ENCODE data around the gene SEPTIN12. TPM values are rescaled to one million over a fixed set of nuclear protein-coding genes. Genes with fewer than 3 reads are reported as not detected.

Gene SEPTIN12
- total and polyA plus RNA-seq, 2 experiments from 2014 or later = not detected

- H3K79me2 ChIP-seq (replicated peaks; ENCODE audit: insufficient read depth) = no peaks in the 10 kb centered on the region
- H3K9me2 ChIP-seq (ENCODE audit: insufficient read depth) = no peaks in the 10 kb centered on the region
- no peaks in the 10 kb centered on the region for H3K27me3 ChIP-seq (ENCODE audit: insufficient read depth)
- no peak for TF ChIP-seq REST (IDR thresholded peaks at IDR 0.05; ENCODE audit: unreplicated experiment)
- TF ChIP-seq CTCF (conservative IDR thresholded peaks at IDR 0.05; ENCODE audit: low read depth in 2 of 2) = no peak
- no peak for TF ChIP-seq STAT1 (IDR thresholded peaks at IDR 0.05; ENCODE audit: unreplicated experiment)
- no peak for TF ChIP-seq ZNF462 (CRISPR knock-in tag; IDR thresholded peaks at IDR 0.05)
- no peak for TF ChIP-seq ZNF331 (CRISPR knock-in tag; IDR thresholded peaks at IDR 0.05; ENCODE audit: low read depth)
- TF ChIP-seq NANOG (IDR thresholded peaks at IDR 0.05; ENCODE audit: borderline replicate concordance) = no peak
- no peak for TF ChIP-seq EZH2phosphoT487 (IDR thresholded peaks at IDR 0.05; ENCODE audit: unreplicated experiment)
- no peak for TF ChIP-seq ZNF114 (CRISPR knock-in tag; IDR thresholded peaks at IDR 0.05)
- Mint-ChIP-seq H3K4me3 (no peak overlapping the region; the same call in 2 of the 3 replicates), H3K27ac (no peak overlapping the region), H3K36me3 (ENCODE audit: low read depth) (peaks cover 7% of the 10 kb centered on the region; the same call in 2 of the 3 replicates), H3K9me3 (no peaks in the 10 kb centered on the region), H3K4me1 (peaks cover 21% of the 10 kb centered on the region), H3K27me3 (ENCODE audit: insufficient read depth, low read depth, poor library complexity) (peaks cover 12% of the 10 kb centered on the region)
- H3K4me3 ChIP-seq = no peak overlapping the region
- H2AFZ ChIP-seq = no peak overlapping the region
- no peak overlapping the region for H3K27ac ChIP-seq (ENCODE audit: low read depth)
- H4K20me1 ChIP-seq (replicated peaks; ENCODE audit: insufficient read depth) = no peaks in the 10 kb centered on the region
- H3K4me1 ChIP-seq (ENCODE audit: insufficient read depth) = peaks cover 24% of the 10 kb centered on the region; the same call in 1 of the 2 replicates
- ATAC-seq (no peak), DNase-seq (ENCODE audit: low spot score) (no peak)
- H3F3A ChIP-seq (replicated peaks; ENCODE audit: low read depth) = peaks cover 14% of the 10 kb centered on the region; the same call in 1 of the 2 replicates
- no peak overlapping the region for H3K4me2 ChIP-seq
- H3K36me3 ChIP-seq (ENCODE audit: insufficient read depth) = peaks cover 3% of the 10 kb centered on the region; the same call in 1 of the 2 replicates
Observed at GRCh38 chr16:4799171-4799855, 11.2 kb upstream of the SEPTIN12 start.
